ENCODE measurements around the gene KRTAP19-1. TPM values are rescaled to one million over a fixed set of nuclear protein-coding genes. Genes with fewer than 3 reads are reported as not detected.

Gene KRTAP19-1
- total RNA-seq, 1 experiment from 2014 or later = not detected

- DNase-seq (ENCODE audit: low spot score) = no peak
These were observed 50.0 kb downstream of the KRTAP19-1 start, which contains the start of gene KRTAP13-4 for GRCh38 chr21:30430170-30430655. Gene KRTAP13-4 (plus strand): TSS chr21:30430220. CDS start chr21:30430276, 56 bp downstream.

Other genes with a start within 250 kb of the KRTAP19-1 start
- not detected in 2 replicates for gene KRTAP24-1, start 197.4 kb downstream of the KRTAP19-1 start, total RNA-seq (2014; rRNA removed; shearing (Covaris generic))
- not detected in 2 replicates for gene KRTAP25-1, start 190.9 kb downstream of the KRTAP19-1 start, total RNA-seq (2014; rRNA removed; shearing (Covaris generic))
- not detected in 2 replicates for gene KRTAP26-1, start 160.1 kb downstream of the KRTAP19-1 start, total RNA-seq (2014; rRNA removed; shearing (Covaris generic))
- not detected in 2 replicates for gene KRTAP27-1, start 142.7 kb downstream of the KRTAP19-1 start, total RNA-seq (2014; rRNA removed; shearing (Covaris generic))
- not detected in 2 replicates for gene KRTAP23-1, start 131.8 kb downstream of the KRTAP19-1 start, total RNA-seq (2014; rRNA removed; shearing (Covaris generic))
- not detected in 2 replicates for gene KRTAP13-2, start 108.1 kb downstream of the KRTAP19-1 start, total RNA-seq (2014; rRNA removed; shearing (Covaris generic))
- not detected in 2 replicates for gene KRTAP13-1, start 84.3 kb downstream of the KRTAP19-1 start, total RNA-seq (2014; rRNA removed; shearing (Covaris generic))
- gene KRTAP13-3, start 54.4 kb downstream of the KRTAP19-1 start, total RNA-seq (2014; rRNA removed; shearing (Covaris generic)) = not detected in 2 replicates
- gene KRTAP13-4, start 50.1 kb downstream of the KRTAP19-1 start, total RNA-seq (2014; rRNA removed; shearing (Covaris generic)) = not detected in 2 replicates
- not detected in 2 replicates for gene KRTAP15-1, start 40.1 kb downstream of the KRTAP19-1 start, total RNA-seq (2014; rRNA removed; shearing (Covaris generic))
- gene KRTAP19-2, start 7.1 kb upstream of the KRTAP19-1 start, total RNA-seq (2014; rRNA removed; shearing (Covaris generic)) = not detected in 2 replicates
- gene KRTAP19-3, start 11.6 kb upstream of the KRTAP19-1 start, total RNA-seq (2014; rRNA removed; shearing (Covaris generic)) = not detected in 2 replicates
- gene KRTAP19-4, start 16.8 kb upstream of the KRTAP19-1 start, total RNA-seq (2014; rRNA removed; shearing (Covaris generic)) = not detected in 2 replicates
- not detected in 2 replicates for gene KRTAP19-5, start 21.8 kb upstream of the KRTAP19-1 start, total RNA-seq (2014; rRNA removed; shearing (Covaris generic))
- not detected in 2 replicates for gene KRTAP19-6, start 61.5 kb upstream of the KRTAP19-1 start, total RNA-seq (2014; rRNA removed; shearing (Covaris generic))
- gene KRTAP19-7, start 80.9 kb upstream of the KRTAP19-1 start, total RNA-seq (2014; rRNA removed; shearing (Covaris generic)) = not detected in 2 replicates
- gene KRTAP22-2, start 110.0 kb upstream of the KRTAP19-1 start, total RNA-seq (2014; rRNA removed; shearing (Covaris generic)) = not detected in 2 replicates
- gene KRTAP6-3, start 112.1 kb upstream of the KRTAP19-1 start, total RNA-seq (2014; rRNA removed; shearing (Covaris generic)) = not detected in 2 replicates
- not detected in 2 replicates for gene KRTAP6-2, start 118.5 kb upstream of the KRTAP19-1 start, total RNA-seq (2014; rRNA removed; shearing (Covaris generic))
- gene KRTAP22-1, start 120.7 kb upstream of the KRTAP19-1 start, total RNA-seq (2014; rRNA removed; shearing (Covaris generic)) = not detected in 2 replicates
- gene KRTAP6-1, start 133.6 kb upstream of the KRTAP19-1 start, total RNA-seq (2014; rRNA removed; shearing (Covaris generic)) = not detected in 2 replicates
- gene KRTAP20-1, start 136.1 kb upstream of the KRTAP19-1 start, total RNA-seq (2014; rRNA removed; shearing (Covaris generic)) = not detected in 2 replicates
- gene KRTAP20-4, start 140.3 kb upstream of the KRTAP19-1 start, total RNA-seq (2014; rRNA removed; shearing (Covaris generic)) = not detected in 2 replicates
- gene KRTAP20-2, start 154.8 kb upstream of the KRTAP19-1 start, total RNA-seq (2014; rRNA removed; shearing (Covaris generic)) = not detected in 2 replicates
- not detected in 2 replicates for gene KRTAP20-3, start 162.5 kb upstream of the KRTAP19-1 start, total RNA-seq (2014; rRNA removed; shearing (Covaris generic))
- not detected in 2 replicates for gene KRTAP21-3, start 238.4 kb upstream of the KRTAP19-1 start, total RNA-seq (2014; rRNA removed; shearing (Covaris generic))